GM18909 (cell line): ENCODE results near the gene CLEC20A.
A peak's percentile ranks its signal among the peaks of the same experiment; 100 is the strongest.

Source experiments
- ATAC-seq: cut with Tn5 transposase; IDR thresholded peaks from one replicate; pipeline ENCODE4 v1.9.1; 2021; ENCODE audit warnings: mild to moderate bottlenecking; ENCODE audit not compliant: unreplicated experiment, poor library complexity

CLEC20A gene

GRCh38 chr1:178496410-178497135 is at the start of gene CLEC20A:
Gene CLEC20A (minus strand): TSS chr1:178496964. CDS start chr1:178496939, 25 bp downstream.
- ATAC-seq: no peak

GRCh38 chr1:178544531-178544930 is 47.8 kb upstream of the CLEC20A start:
- no peak for ATAC-seq

- peak; percentile 51 for ATAC-seq
These were observed 46.5 kb upstream of the CLEC20A start for GRCh38 chr1:178543290-178543607.

DNA sequence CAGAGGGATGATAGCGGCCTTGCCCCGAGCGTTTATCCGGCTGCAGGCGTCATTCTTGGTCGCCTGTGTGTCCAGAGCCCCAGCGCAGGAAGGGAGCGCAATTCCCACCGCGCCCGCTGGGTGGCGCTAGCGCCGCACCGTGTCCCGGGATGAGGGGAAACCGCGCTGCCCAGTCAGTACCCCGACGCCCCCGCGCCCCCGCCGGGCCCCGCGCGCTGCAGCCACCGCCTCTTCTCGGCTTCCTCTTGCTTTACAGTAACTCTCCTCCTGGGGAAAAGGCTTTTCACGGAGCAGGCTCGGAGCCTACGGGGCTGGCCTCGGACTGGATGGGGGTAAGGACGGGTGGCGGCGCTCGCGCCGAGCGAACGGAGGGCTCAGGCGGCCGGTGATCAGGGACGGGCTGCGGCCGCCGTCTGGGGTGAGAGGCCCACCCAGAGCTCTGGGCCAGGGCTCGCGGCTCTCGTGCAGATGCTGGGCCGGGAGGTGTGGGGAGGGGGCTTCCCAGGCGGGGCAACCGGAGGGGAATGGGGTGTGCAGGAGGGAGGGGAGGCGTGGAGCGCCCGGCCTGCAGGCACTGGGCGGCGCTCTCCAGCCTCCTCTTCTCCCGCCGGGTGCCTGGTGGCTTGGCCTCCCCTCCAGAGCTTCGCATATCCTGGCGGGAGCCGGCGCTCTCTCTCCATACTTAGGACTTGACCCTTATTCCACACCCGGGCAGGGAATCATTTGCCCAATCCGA is 46.0 kb upstream of the CLEC20A start:
- peak; percentile 81 for ATAC-seq

- ATAC-seq: peak; percentile 60
These were observed 45.2 kb upstream of the CLEC20A start for GRCh38 chr1:178541829-178542553.

- no peak for ATAC-seq
These were observed 44.6 kb upstream of the CLEC20A start for GRCh38 chr1:178541379-178541778.

GRCh38 chr1:178540646-178541045 is 43.9 kb upstream of the CLEC20A start:
- ATAC-seq: no peak

- ATAC-seq: no peak
These were observed 43.4 kb upstream of the CLEC20A start for GRCh38 chr1:178540204-178540603.

- ATAC-seq: no peak
These were observed 42.5 kb upstream of the CLEC20A start for GRCh38 chr1:178539291-178539690.

DNA sequence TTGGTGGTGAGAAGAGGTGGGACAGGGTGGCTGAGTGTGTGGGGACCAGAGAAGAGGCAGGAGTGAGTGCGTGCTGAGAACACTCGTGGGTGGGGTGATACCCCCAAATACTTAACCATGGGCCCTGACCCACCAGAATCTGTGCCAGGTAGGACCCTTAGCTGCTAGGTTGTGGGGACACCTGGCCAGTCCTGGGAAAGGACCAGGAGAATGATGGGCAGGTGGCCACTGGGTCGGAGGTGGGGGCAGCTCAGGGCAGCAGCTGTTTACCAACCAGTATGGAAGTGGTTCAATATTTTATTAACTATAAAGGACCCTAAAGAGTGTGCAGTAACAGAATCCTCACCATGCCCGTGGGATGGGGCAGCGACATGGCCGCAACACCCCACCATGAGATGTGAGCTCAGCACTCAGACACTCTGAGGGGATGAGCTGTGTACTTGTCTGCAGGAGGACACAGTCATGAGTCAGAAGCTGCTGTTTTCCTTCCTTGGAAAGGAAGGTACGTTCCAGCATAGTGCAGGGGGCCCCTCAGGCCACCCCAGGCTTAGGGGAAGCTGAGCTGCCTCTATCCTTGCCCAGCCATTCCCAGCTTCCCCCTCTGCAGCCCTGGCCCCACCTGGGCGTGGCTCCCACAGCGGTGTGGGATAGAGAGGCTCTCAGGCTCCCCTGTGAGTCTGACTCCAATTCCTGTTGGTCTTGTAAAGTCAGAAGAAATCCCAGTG is 41.6 kb upstream of the CLEC20A start:
- ATAC-seq: no peak

GRCh38 chr1:178537382-178538090 is 40.8 kb upstream of the CLEC20A start:
- no peak for ATAC-seq

- ATAC-seq: no peak
These were observed 40.1 kb upstream of the CLEC20A start for GRCh38 chr1:178536844-178537371.

GRCh38 chr1:178536329-178536728 is 39.6 kb upstream of the CLEC20A start:
- no peak for ATAC-seq

- ATAC-seq: no peak
These were observed 37.5 kb upstream of the CLEC20A start for GRCh38 chr1:178534137-178534868.

DNA sequence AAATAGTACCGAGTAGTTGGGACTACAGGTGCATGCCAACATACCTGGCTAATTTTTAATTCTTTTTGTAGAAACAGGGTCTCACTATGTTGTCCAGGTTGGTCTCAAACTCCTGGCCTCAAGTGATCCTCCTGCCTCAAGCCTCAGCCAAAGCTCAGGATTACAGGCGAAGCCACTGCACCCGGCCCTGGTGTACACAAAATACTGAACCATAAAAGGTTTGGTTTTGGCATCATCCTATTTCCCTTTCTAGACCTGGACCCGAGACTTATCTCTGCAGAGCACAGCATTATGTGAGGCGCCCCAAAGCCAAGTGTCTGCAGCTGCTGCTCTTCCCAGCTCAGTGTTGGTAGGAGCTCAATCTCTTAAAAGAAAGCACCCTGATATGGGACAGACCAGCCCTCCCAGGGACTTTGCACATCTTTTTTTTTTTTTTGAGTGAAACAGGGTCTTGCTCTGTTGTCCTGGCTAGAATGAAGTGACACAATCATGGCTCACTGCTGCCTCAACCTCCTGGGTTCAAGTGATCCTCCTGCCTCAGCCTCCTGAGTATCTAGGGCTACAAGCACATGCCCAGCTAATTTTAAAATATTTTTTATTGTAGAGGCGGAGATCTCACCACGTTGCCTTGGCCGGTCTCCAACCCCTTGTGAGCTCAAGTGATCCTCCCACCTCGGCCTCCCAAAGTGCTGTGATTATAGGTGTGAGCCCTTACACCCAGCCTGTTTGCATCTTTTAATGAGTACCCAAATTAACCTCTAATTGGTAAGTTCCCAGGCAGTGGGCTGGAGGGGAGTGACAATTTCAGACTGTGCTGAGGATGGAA is 36.6 kb upstream of the CLEC20A start:
- ATAC-seq: no peak

DNA sequence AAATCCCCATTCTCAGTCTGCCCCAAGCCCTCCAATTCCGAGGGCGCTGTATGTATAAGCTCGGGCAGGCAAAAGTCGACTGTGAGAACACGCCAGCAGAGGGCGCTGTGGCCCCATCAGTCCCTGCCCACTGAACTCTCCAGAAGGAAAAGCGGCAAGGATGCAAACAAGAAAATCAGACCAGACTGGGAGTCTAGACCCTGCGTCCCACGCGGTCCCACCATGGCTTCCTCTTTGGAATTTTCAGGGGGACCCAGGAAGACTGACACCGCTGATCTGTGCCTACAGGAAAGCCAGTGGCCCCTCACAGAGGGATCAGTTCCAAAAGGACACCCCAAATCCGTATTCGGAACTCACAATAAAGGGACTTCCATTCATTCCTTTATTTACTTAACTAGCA is 35.6 kb upstream of the CLEC20A start:
- peak; percentile 83 for ATAC-seq

DNA sequence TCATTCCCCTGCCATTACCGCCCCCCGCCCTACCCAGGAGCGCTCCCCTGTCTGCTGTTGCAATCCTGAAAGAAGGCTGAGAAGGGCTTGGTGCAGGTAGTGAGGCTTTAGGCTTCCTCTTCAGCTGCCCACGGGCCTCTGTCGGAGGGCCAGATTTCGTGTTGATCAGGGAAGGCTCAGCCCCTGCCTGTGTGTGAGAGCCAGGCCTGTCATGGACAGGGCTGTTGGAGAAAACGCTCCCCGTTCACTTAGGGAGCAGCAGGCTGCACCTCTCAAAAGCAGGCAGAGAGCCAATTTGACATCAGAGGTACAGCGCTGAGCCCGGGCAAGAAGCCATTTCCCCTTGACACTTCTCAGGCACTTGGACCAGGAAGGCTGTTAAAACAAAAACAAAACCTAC is 35.1 kb upstream of the CLEC20A start:
- ATAC-seq: peak; percentile 20

DNA sequence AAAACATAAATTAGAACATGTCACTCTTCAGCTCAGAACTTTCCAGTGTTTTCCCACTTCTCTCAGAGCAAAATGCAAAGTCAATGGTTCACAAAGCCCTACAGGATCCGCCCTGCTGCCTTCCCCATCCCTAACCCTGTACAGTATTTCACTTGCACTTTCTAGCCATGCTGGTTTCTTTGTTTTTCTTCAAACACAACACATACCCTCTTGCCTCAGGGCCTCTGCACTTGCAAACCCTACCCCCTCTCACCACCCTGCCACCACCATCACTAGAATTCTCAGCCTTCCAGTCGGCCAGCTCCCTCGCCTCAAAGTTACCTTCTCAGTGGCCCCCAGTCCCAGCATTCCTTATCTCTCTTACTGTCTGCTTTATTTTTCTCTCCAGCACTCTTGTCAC is 33.7 kb upstream of the CLEC20A start:
- ATAC-seq: no peak
